HCT116 (cell line): ENCODE results near the gene ASGR2. TPM values are rescaled to one million over a fixed set of nuclear protein-coding genes. Genes with fewer than 3 reads are reported as not detected.
"Not testable (repeated sequence)": the region's sequence is repeated elsewhere in the genome, so short reads cannot be mapped to it uniquely, and the experiment has no call there.

Experiments
- ATAC-seq: fragments of 200-7000 bp; cut with Tn5 transposase; 2 replicates; pipeline ENCODE4 v1.9.1; 2020; ENCODE audit warnings: mild to moderate bottlenecking, moderate library complexity
- Bru-seq: library from RNA; stranded (reverse); fragments of 400-500 nt; gene quantifications from one replicate; lab custom pipeline; 2021; lab: Mats Ljungman, UMichigan
- BruChase-seq, 2 experiments: library from RNA; stranded (reverse); fragments of 400-500 nt; gene quantifications; one replicate each; lab custom pipeline; 2021; lab: Mats Ljungman, UMichigan
- BruUV-seq: library from RNA; stranded (reverse); fragments of 400-500 nt; replicated peaks from 2 replicates; lab custom pipeline; 2021; lab: Mats Ljungman, UMichigan
- CTCF ChIA-PET: fragments of 300-600 bp; sonication (Branson Sonifier 250); formaldehyde crosslinking; loops from one replicate; lab custom pipeline; 2021; ENCODE audit warnings: antibody characterized with exemption; lab: Charles Lee
- POLR2A ChIA-PET: fragments of 300-600, 350-600 bp; sonication (Branson Sonifier 250); formaldehyde crosslinking; loops from one replicate; lab custom pipeline; 2021; ENCODE audit warnings: antibody characterized with exemption; lab: Charles Lee
- RAD21 ChIA-PET, 2 experiments: fragments of 300-600 bp; sonication (Branson Sonifier 250); formaldehyde crosslinking; loops; one replicate each; lab custom pipeline; 2023; ENCODE audit warnings: low total read pairs in 2 of 2; ENCODE audit not compliant: uncharacterized antibody in 2 of 2, unreplicated experiment in 2 of 2, low non-redundant PET in 1 of 2; lab: Charles Lee
- DNase-seq: peaks from one replicate; pipeline ENCODE4 v3.0.0-alpha.2; 2010; ENCODE audit warnings: low read depth, low spot score
- H2AFZ ChIP-seq: fragments of 200-600 bp; shearing (Covaris generic), sonication (generic); 2 replicates; pipeline ENCODE4 v1.6.1; 2017; ENCODE audit warnings: low read depth, mixed run types, mixed read lengths, antibody characterized with exemption, low read length; ENCODE audit not compliant: poor library complexity, severe bottlenecking
- H3K27ac ChIP-seq: 2 replicates; pipeline ENCODE4 v1.5.1; 2012; ENCODE audit warnings: low read depth, low read length
- H3K27me3 ChIP-seq: fragments of 200-600 bp; sonication (generic); 2 replicates; pipeline ENCODE4 v1.6.1; 2016; ENCODE audit warnings: mixed run types, low read length, mixed read lengths; ENCODE audit not compliant: insufficient read depth
- H3K36me3 ChIP-seq, 2 experiments: fragments of 200-500 bp in 1 of 2; fragments of 200-600 bp in 1 of 2; sonication (Bioruptor generic) in 1 of 2; sonication (generic) in 1 of 2; 2 replicates each; pipeline versions ENCODE4 v1.5.1 to v1.6.1; 2014 to 2016; ENCODE audit warnings: low read length in 2 of 2, inconsistent platforms in 1 of 2, mixed read lengths in 1 of 2, mixed run types in 1 of 2; ENCODE audit not compliant: insufficient read depth in 2 of 2, control insufficient read depth in 1 of 2
- H3K4me1 ChIP-seq, 2 experiments: fragments of 200-600 bp in 1 of 2; sonication (generic) in 1 of 2; 2 replicates each; pipeline versions ENCODE4 v1.5.1 to v1.6.1; 2012 to 2017; ENCODE audit warnings: low read length in 2 of 2, inconsistent platforms in 1 of 2, mild to moderate bottlenecking in 1 of 2, mixed read lengths in 1 of 2, mixed run types in 1 of 2, moderate library complexity in 1 of 2; ENCODE audit not compliant: insufficient read depth in 2 of 2, control insufficient read depth in 1 of 2
- H3K4me2 ChIP-seq: fragments of 200-600 bp; sonication (generic); 2 replicates; pipeline ENCODE4 v1.6.1; 2017; ENCODE audit warnings: mixed run types, low read length, mixed read lengths
- H3K4me3 ChIP-seq, 2 experiments: fragments of 200-600 bp in 1 of 2; sonication (generic) in 1 of 2; replicated peaks in 1 of 2; 2 replicates each; pipeline ENCODE4 v1.5.1; 2011 to 2016; ENCODE audit warnings: low read length in 2 of 2, control low read depth in 1 of 2, low read depth in 1 of 2, mild to moderate bottlenecking in 1 of 2, mixed read lengths in 1 of 2, mixed run types in 1 of 2
- H3K79me2 ChIP-seq: fragments of 200-600 bp; sonication (generic); 2 replicates; pipeline ENCODE4 v1.6.1; 2017; ENCODE audit warnings: mild to moderate bottlenecking, mixed run types, low read length, moderate library complexity, mixed read lengths; ENCODE audit not compliant: insufficient read depth
- H3K9ac ChIP-seq: fragments of 200-600 bp; sonication (generic); 2 replicates; pipeline ENCODE4 v1.6.1; 2016; ENCODE audit warnings: low read length, mixed read lengths
- H3K9me2 ChIP-seq: fragments of 200-600 bp; sonication (generic), shearing (Covaris generic); 2 replicates; pipeline ENCODE4 v1.6.1; 2017; ENCODE audit warnings: mixed run types, mild to moderate bottlenecking, moderate library complexity; ENCODE audit not compliant: insufficient read depth
- H3K9me3 ChIP-seq, 2 experiments: fragments of 200-500 bp in 1 of 2; fragments of 200-600 bp in 1 of 2; sonication (Bioruptor generic) in 1 of 2; sonication (generic) in 1 of 2; 2 replicates each; pipeline ENCODE4 v1.6.1; 2014 to 2017; ENCODE audit warnings: low read length in 2 of 2, mixed read lengths in 2 of 2, inconsistent platforms in 1 of 2, low read depth in 1 of 2, mild to moderate bottlenecking in 1 of 2, mixed run types in 1 of 2, moderate library complexity in 1 of 2; ENCODE audit not compliant: control insufficient read depth in 1 of 2, insufficient read depth in 1 of 2
- H4K20me1 ChIP-seq: fragments of 200-600 bp; sonication (generic), shearing (Covaris generic); 2 replicates; pipeline ENCODE4 v1.6.1; 2017; ENCODE audit warnings: mixed run types, mild to moderate bottlenecking, moderate library complexity; ENCODE audit not compliant: insufficient read depth
- EGR1 ChIP-seq: IDR thresholded peaks from 2 replicates; pipeline ENCODE4 v1.6.1; 2012; ENCODE audit warnings: low read depth
- EZH2 ChIP-seq: fragments of 200-600 bp; sonication (generic); IDR thresholded peaks from 2 replicates; pipeline ENCODE4 v1.6.1; 2017; ENCODE audit warnings: antibody characterized with exemption, mixed run types
- RAD21 ChIP-seq: IDR thresholded peaks from 2 replicates; pipeline ENCODE4 v1.6.1; 2012; ENCODE audit warnings: low read depth, mild to moderate bottlenecking
- intact Hi-C: fragments of 100-400 bp; cut with micrococcal nuclease; formaldehyde crosslinking; loops from 2 replicates; pipeline ENCODE4 v1.10.0; 2022
- long read RNA-seq: library from polyadenylated mRNA; unstranded; transcript quantifications from one replicate; pipeline ENCODE4 v2.0.0, GENCODE V29; 2021; ENCODE audit not compliant: unreplicated experiment
- polyA plus RNA-seq: library from polyadenylated mRNA; unstranded; fragments of >200 nt; gene quantifications from 2 replicates; pipeline ENCODE4 v1.2.1, GENCODE V29; 2012; ENCODE audit warnings: missing spikeins
- total RNA-seq: library from RNA; stranded (reverse); gene quantifications from one replicate; pipeline ENCODE4 v1.2.1, GENCODE V29; 2021; ENCODE audit not compliant: unreplicated experiment

ASGR2 gene
- 0.32 TPM for total RNA-seq
- not detected in 2 replicates for polyA plus RNA-seq
- percentile 6 among the genes with signal in this experiment for Bru-seq, nascent RNA
- not detected for BruChase-seq, experiment 1, labeled RNA remaining after a 6-hour chase
- percentile 6 among the genes with signal in this experiment for BruChase-seq, experiment 2, labeled RNA remaining after a 2-hour chase
- long read RNA-seq: 0 reads

DNA sequence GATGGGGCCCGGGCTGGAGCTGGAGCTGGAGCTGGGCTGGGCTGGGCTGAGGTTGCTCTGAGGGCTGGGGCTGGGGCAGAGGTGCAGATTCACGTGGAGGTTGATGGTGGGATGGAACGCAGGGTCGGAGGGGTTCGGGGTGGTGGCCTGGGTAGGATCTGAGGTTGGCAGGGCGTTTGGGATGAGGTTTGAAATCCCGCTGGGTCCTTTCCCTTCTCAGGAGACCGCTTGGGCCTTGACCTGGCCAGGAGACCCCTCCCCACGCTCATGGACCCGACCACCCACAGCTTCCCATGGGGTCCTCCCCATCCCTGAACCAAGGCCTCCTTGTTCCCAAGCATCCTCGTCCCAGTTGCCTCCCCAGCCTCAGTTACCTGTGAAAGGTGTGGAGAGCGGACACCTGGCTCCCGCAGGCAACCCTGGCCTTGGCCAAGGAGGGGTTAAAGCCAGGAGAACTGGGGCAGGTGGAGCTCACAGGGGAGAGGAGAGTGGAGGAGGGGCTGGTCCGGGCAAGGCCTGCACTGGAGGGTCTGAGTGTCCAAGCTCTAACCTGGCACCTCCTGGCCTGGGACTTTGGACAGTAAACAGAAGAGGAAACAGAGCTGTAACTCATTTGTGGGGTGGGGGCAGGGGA, at the start of gene ASGR2:
TSS of gene ASGR2 (minus strand) at position 582 of the 634 bp plus-strand sequence. CDS start 582 bp downstream, outside the sequence.
- no peak within 1 kb of the TSS for H3K4me2 ChIP-seq
- no peaks in the 10 kb centered on the region for H3K4me1 ChIP-seq
- no peaks in the 10 kb centered on the region for H3K9me2 ChIP-seq
- no peak for TF ChIP-seq EZH2
- TF ChIP-seq RAD21: no peak
- TF ChIP-seq EGR1: no peak
- no peak within 1 kb of the TSS for H3K4me3 ChIP-seq
- no peaks in the 10 kb centered on the region; the same call in 1 of the 2 replicates for H3K27me3 ChIP-seq
- CTCF ChIA-PET: no interaction called here
- H3K79me2 ChIP-seq: no peaks in the 10 kb centered on the region
- RAD21 ChIA-PET: no interaction called here
- H3K36me3 ChIP-seq: no peaks in the 10 kb centered on the region
- H4K20me1 ChIP-seq: no peaks in the 10 kb centered on the region
- intact Hi-C loops: no loop called here
- H2AFZ ChIP-seq: no peak within 1 kb of the TSS
- no peak for ATAC-seq
- no TSS peak for BruUV-seq
- H3K27ac ChIP-seq: no peak within 1 kb of the TSS
- no peak for DNase-seq
- no peak within 1 kb of the TSS for H3K9ac ChIP-seq
- H3K9me3 ChIP-seq: no peaks in the 10 kb centered on the region
- POLR2A ChIA-PET: no interaction called here

GRCh38 chr17:7159571-7159970, 44.9 kb upstream of the ASGR2 start:
- H3K36me3 ChIP-seq, POLR2A ChIA-PET, DNase-seq, H4K20me1 ChIP-seq, RAD21 ChIA-PET, H3K9ac ChIP-seq, H3K9me3 ChIP-seq, intact Hi-C loops, H3K4me2 ChIP-seq, H3K9me2 ChIP-seq, H3K27ac ChIP-seq, H3K79me2 ChIP-seq, H3K27me3 ChIP-seq, H3K4me3 ChIP-seq, ATAC-seq, H2AFZ ChIP-seq, H3K4me1 ChIP-seq, CTCF ChIA-PET, BruUV-seq: not testable (repeated sequence)

DNA sequence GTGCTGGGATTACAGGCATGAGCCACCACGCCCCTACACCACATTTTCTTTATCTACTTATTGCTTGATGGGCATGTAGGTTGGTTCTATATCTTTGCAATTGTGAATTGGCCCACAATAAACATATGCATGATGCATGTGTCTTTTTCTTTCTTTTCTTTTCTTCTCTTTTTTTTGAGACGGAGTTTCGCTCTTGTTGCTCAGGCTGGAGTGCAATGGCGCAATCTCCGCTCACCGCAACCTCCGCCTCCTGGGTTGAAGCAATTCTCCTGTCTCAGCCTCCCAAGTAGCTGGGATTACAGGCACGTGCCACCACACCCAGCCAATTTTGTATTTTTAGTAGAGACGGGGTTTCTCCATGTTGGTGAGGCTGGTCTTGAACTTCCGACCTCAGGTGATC, 43.8 kb upstream of the ASGR2 start:
- POLR2A ChIA-PET, H3K79me2 ChIP-seq, RAD21 ChIA-PET, H3K27me3 ChIP-seq, intact Hi-C loops, DNase-seq, H2AFZ ChIP-seq, H3K4me3 ChIP-seq, H3K36me3 ChIP-seq, H3K9me3 ChIP-seq, ATAC-seq, H3K9me2 ChIP-seq, H4K20me1 ChIP-seq, H3K9ac ChIP-seq, H3K27ac ChIP-seq, BruUV-seq, H3K4me1 ChIP-seq, H3K4me2 ChIP-seq: not testable (repeated sequence)
- CTCF ChIA-PET: interaction anchor here (0.8 to 1.2 kb wide), 2 partner anchors 19 to 113 kb away, joined by 3 read pairs; no protein-coding TSS in a partner anchor
